ENCODE measurements around the gene ERBB3. TPM values are rescaled to one million over a fixed set of nuclear protein-coding genes. Genes with fewer than 3 reads are reported as not detected.

ERBB3 gene
- total RNA-seq, 2 donors from 2014 or later: 45.7 to 51.8 TPM

DNA sequence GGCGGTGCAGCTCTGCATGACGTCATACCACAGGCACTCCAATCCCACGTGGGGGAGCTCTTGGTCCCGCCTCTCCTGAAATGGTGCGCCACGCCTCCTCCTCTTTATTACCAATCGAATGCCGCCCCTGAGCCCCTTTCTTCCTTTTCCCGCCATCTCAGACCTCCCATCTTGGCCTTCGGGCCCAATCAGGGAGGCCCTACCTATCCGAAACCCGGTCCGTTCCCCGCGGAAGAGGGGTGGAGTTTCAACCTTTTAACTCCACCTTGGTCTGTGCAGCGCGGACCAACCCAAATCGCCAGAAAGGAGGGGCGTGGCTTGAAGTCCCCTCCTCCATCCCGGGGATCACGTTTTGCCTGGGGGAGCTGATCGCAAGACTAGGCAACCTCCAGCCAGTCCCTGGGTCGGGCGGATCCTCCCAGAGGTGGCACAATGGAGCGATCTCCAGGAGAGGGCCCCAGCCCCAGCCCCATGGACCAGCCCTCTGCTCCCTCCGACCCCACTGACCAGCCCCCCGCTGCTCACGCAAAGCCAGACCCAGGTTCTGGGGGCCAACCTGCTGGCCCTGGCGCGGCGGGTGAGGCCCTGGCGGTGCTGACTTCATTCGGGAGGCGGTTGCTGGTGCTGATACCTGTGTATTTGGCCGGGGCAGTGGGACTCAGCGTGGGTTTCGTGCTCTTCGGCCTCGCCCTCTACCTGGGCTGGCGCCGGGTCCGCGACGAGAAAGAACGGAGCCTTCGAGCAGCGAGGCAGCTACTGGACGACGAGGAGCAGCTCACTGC lies 48.1 kb downstream of the ERBB3 start, which contains the start of gene ESYT1:
Gene ESYT1, plus strand, starts transcription at position 380 of the 782 bp plus-strand sequence. Its CDS starts 53 bp downstream, at position 433.
- peaks cover 28% of the 10 kb centered on the region for H3K36me3 ChIP-seq (ENCODE audit: control insufficient read depth, insufficient read depth, low read length)
- H3K27ac Mint-ChIP-seq: peak within 1 kb of the TSS; percentile 98
- peaks cover 32% of the 10 kb centered on the region for H3K4me1 Mint-ChIP-seq

GRCh38 chr12:56128670-56129205 lies 48.8 kb downstream of the ERBB3 start:
- TF ChIP-seq CTCF (conservative IDR thresholded peaks at IDR 0.05): no peak

More for the DNA sequence above, 48.1 kb downstream of the ERBB3 start, which contains the start of gene ESYT1:
- H3K4me3 ChIP-seq (ENCODE audit: low read length): peak within 1 kb of the TSS; percentile 94
- H3K27ac ChIP-seq (ENCODE audit: low read depth, low read length): peak within 1 kb of the TSS; percentile 85
- H3K4me1 ChIP-seq (ENCODE audit: control insufficient read depth, insufficient read depth, low read length): peaks cover 5% of the 10 kb centered on the region
- WGBS, 2 experiments (ENCODE audit: insufficient coverage in 1 of 2, insufficient read length in 1 of 2): 0% methylated on average over 14 to 49 of the region's 49 CpGs
- no peak for TF ChIP-seq CTCF (conservative IDR thresholded peaks at IDR 0.05)
- peak within 1 kb of the TSS; percentile 89 for H3K4me3 Mint-ChIP-seq
- H3K27me3 ChIP-seq (ENCODE audit: control insufficient read depth, insufficient read depth, low read length, poor library complexity, severe bottlenecking): no peaks in the 10 kb centered on the region
- no peaks in the 10 kb centered on the region for H3K9me3 Mint-ChIP-seq
- H3K36me3 Mint-ChIP-seq (ENCODE audit: low read depth): peaks cover 30% of the 10 kb centered on the region
- peak within 1 kb of the TSS; percentile 78 for H3K9ac ChIP-seq (ENCODE audit: extremely low read depth, low read length, poor library complexity, severe bottlenecking)
- H3K9me3 ChIP-seq (ENCODE audit: control insufficient read depth, low read length): peaks cover 9% of the 10 kb centered on the region
- peak; percentile 100 for DNase-seq
- no peaks in the 10 kb centered on the region for H3K27me3 Mint-ChIP-seq (ENCODE audit: insufficient read depth)

DNA sequence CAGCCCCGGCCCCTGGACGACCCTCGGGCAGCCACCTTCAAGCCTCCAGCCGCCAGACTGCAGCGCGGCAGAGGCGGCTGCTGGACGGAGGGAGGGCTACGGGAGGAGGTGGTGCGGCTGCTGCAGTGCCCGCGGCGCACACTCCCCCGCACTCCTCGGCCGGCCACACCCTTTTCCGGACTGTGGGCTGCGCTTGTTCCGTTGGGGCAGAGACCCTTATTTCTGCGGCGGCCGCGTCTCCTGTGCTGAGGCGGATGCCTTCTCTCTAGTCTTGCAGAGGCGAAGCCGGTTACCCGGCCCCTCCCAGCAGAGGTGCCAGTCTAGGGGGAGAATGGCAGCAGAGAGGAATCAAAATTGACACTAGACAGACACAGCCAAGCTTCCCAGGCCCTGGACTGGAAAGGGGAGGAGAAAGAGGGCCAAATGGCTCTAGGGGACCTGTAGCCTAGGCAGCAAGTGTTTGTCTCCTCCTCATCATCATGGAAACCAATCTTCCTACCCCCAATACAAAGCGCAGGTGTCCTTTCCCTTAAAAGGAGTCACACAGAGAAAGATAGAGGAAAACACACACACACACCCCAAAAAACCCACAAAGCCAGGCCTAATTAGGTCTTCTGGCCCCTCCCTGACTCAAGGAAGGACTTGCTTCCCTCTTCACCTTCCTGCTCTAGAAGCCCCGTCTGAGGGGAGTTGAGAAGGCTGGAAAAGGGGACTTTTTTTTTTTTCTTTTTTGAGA lies 49.4 kb downstream of the ERBB3 start:
- Mint-ChIP-seq H3K27me3 (ENCODE audit: insufficient read depth) (no peaks in the 10 kb centered on the region), H3K4me3 (peak overlapping the region; percentile 89), H3K4me1 (peaks cover 24% of the 10 kb centered on the region), H3K27ac (peak overlapping the region; percentile 98), H3K36me3 (ENCODE audit: low read depth) (peaks cover 43% of the 10 kb centered on the region), H3K9me3 (no peaks in the 10 kb centered on the region)
- TF ChIP-seq CTCF (conservative IDR thresholded peaks at IDR 0.05): no peak
- peaks cover 41% of the 10 kb centered on the region for H3K36me3 ChIP-seq (ENCODE audit: control insufficient read depth, insufficient read depth, low read length)
- peak overlapping the region; percentile 94 for H3K4me3 ChIP-seq (ENCODE audit: low read length)
- H3K27me3 ChIP-seq (ENCODE audit: control insufficient read depth, insufficient read depth, low read length, poor library complexity, severe bottlenecking): no peaks in the 10 kb centered on the region
- H3K9ac ChIP-seq (ENCODE audit: extremely low read depth, low read length, poor library complexity, severe bottlenecking): peak overlapping the region; percentile 78
- H3K27ac ChIP-seq (ENCODE audit: low read depth, low read length): no peak overlapping the region
- peaks cover 5% of the 10 kb centered on the region for H3K4me1 ChIP-seq (ENCODE audit: control insufficient read depth, insufficient read depth, low read length)
- peaks cover 9% of the 10 kb centered on the region for H3K9me3 ChIP-seq (ENCODE audit: control insufficient read depth, low read length)
- peak; percentile 87 for DNase-seq
- WGBS, 2 experiments (ENCODE audit: insufficient coverage in 1 of 2, insufficient read length in 1 of 2): 2 to 4% methylated on average over 16 to 29 of the region's 29 CpGs

More at GRCh38 chr12:56128670-56129205, 48.8 kb downstream of the ERBB3 start:
- Histone ChIP-seq H3K27ac (ENCODE audit: low read depth, low read length) (no peak overlapping the region), H3K4me3 (ENCODE audit: low read length) (peak overlapping the region; percentile 94), H3K27me3 (ENCODE audit: control insufficient read depth, insufficient read depth, low read length, poor library complexity, severe bottlenecking) (no peaks in the 10 kb centered on the region), H3K4me1 (ENCODE audit: control insufficient read depth, insufficient read depth, low read length) (peaks cover 5% of the 10 kb centered on the region), H3K36me3 (ENCODE audit: control insufficient read depth, insufficient read depth, low read length) (peaks cover 35% of the 10 kb centered on the region), H3K9me3 (ENCODE audit: control insufficient read depth, low read length) (peaks cover 9% of the 10 kb centered on the region), H3K9ac (ENCODE audit: extremely low read depth, low read length, poor library complexity, severe bottlenecking) (peak overlapping the region; percentile 78)
- peak overlapping the region; percentile 89 for H3K4me3 Mint-ChIP-seq
- H3K9me3 Mint-ChIP-seq: no peaks in the 10 kb centered on the region
- 0% methylated on average over 10 to 20 of the region's 20 CpGs for WGBS, 2 experiments (ENCODE audit: insufficient coverage in 1 of 2, insufficient read length in 1 of 2)
- no peaks in the 10 kb centered on the region for H3K27me3 Mint-ChIP-seq (ENCODE audit: insufficient read depth)
- peaks cover 31% of the 10 kb centered on the region for H3K4me1 Mint-ChIP-seq
- peak overlapping the region; percentile 98 for H3K27ac Mint-ChIP-seq
- no peak for DNase-seq
- H3K36me3 Mint-ChIP-seq (ENCODE audit: low read depth): peaks cover 37% of the 10 kb centered on the region
